Right lobe of liver (tissue), 6 donors: ENCODE measurements around the gene URB1. TPM values are rescaled to one million over a fixed set of nuclear protein-coding genes. Genes with fewer than 3 reads are reported as not detected.

ENCODE experiments used
- ATAC-seq, 4 donors: fragments of 200-7000 bp; cut with Tn5 transposase; one replicate each; pipeline ENCODE4 v1.9.1; 2020; ENCODE audit warnings: mild to moderate bottlenecking in 4 of 4, moderate library complexity in 4 of 4
- DNase-seq, 3 donors: peaks; one replicate each; pipeline ENCODE4 v3.0.0-alpha.2; 2020
- H3K27ac ChIP-seq, 3 donors: fragments of 200-600 bp; one replicate each; pipeline ENCODE4 v1.8.0; 2022
- H3K27me3 ChIP-seq, 2 donors: fragments of 200-600 bp; one replicate each; pipeline ENCODE4 v1.8.0; 2022
- H3K36me3 ChIP-seq, 4 donors: fragments of 200-600 bp; sonication (generic) in 1 of 4; one replicate each; pipeline versions ENCODE4 v1.5.1 to v1.8.0; 2017 to 2022; ENCODE audit warnings: control low read depth in 1 of 4
- H3K4me1 ChIP-seq, 4 donors: fragments of 200-600 bp; sonication (generic) in 1 of 4; one replicate each; pipeline versions ENCODE4 v1.5.1 to v1.8.0; 2017 to 2022; ENCODE audit warnings: control low read depth in 1 of 4
- H3K4me3 ChIP-seq, 3 donors: fragments of 200-600 bp; one replicate each; pipeline ENCODE4 v1.8.0; 2022
- H3K9me3 ChIP-seq, 4 donors: fragments of 200-600 bp; sonication (generic) in 1 of 4; one replicate each; pipeline versions ENCODE4 v1.5.1 to v1.8.0; 2017 to 2022; ENCODE audit warnings: control low read depth in 1 of 4
- POLR2A ChIP-seq: fragments of 450-650 bp; IDR thresholded peaks from one replicate; pipeline ENCODE4 v1.6.1; 2017; ENCODE audit warnings: antibody characterized with exemption, mild to moderate bottlenecking
- WGBS: methylation state at CpG from one replicate; pipeline ENCODE4 v1.1.6; 2018; ENCODE audit warnings: low coverage, low lambda C conversion rate; ENCODE audit not compliant: insufficient coverage; ENCODE audit errors: missing lambda C conversion rate; 5-methylcytosine and 5-hydroxymethylcytosine counted together
- intact Hi-C, 2 donors: fragments of 100-400 bp; cut with DNase I; formaldehyde crosslinking; loops; one replicate each; pipeline versions ENCODE4 v1.11.2 to v1.14.1; 2022
- total RNA-seq, 6 experiments: library from RNA; depleted of rRNA in 2 of 6; stranded (reverse); fragments of >200 nt in 2 of 6; fragmentation: NEBNext Ultra II Directional in 3 of 6; extraction: Animal tissue kit (Norgen Biotek cat#: 25700) in 3 of 6; gene quantifications; one replicate each; pipeline versions ENCODE4 v1.1.0 to v1.2.4, GENCODE V29; 2016 to 2023
- TF ChIP-seq, protein P1 (sequence below), 4 donors: fragments of 200-600 bp in 3 of 4; fragments of 450-650 bp in 1 of 4; IDR thresholded peaks; one replicate each; pipeline versions ENCODE4 v1.5.1 to v1.8.0; 2016 to 2022; ENCODE audit warnings: antibody characterized with exemption in 4 of 4, mild to moderate bottlenecking in 2 of 4
- donor health status: DM: no; HTN: yes; CAD: no.
- donor health status: DM: no; HTN: no; CAD: no.
- donor health status: DM: no; HTN: no; CAD: no.
- donor health status: DM: no; HTN: yes; CAD: no.
- donor health status: DM: no; HTN: yes; CAD: no.

Gene URB1
- total RNA-seq, 6 experiments from 2014 or later: 6.3 to 13.6 (median 9.8) TPM

DNA sequence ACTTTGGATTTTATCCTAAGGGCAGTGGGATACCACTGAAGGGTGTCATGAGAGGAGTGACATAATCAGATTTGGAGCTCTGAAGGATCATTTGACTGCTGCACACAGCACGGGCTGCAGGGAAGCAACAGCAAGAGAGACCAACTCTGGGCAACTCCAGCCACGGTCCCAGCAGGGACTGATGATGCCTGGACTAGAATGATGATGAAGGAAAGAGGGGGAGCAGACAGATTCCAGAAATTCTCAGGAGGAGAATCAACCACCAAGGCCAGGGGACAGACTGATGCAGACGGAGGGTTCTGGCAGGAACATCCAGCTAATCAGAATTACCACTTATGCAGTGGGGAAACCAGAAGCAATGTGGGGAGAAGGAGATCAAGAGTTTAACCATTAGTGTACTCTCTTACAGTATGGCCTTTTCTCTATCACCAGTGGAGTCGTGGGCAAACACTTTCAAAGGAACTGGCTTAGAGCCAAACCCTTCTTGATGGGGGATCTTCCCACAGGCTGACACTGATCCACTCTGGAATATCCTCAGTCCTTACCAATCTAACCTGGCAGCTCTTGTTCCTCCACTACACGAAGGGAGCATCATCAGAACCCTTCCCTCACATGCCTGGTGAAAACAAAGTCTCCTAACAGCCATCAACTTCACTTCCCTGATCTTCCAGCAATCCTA is 3.3 kb downstream of the URB1 start:
- DNase-seq (no peak), ATAC-seq (no peak)
- Histone ChIP-seq H3K4me3 (no peak overlapping the region), H3K9me3 (no peaks in the 10 kb centered on the region), H3K27ac (no peak overlapping the region), H3K36me3 (no peaks in the 10 kb centered on the region), H3K27me3 (no peaks in the 10 kb centered on the region), H3K4me1 (peaks cover 0 to 21% (median 5%) of the 10 kb centered on the region in 4 donors)
- 81% methylated on average over 3 of the region's 5 CpGs for WGBS
- intact Hi-C loops: no loop called here
- TF ChIP-seq, protein P1, sequence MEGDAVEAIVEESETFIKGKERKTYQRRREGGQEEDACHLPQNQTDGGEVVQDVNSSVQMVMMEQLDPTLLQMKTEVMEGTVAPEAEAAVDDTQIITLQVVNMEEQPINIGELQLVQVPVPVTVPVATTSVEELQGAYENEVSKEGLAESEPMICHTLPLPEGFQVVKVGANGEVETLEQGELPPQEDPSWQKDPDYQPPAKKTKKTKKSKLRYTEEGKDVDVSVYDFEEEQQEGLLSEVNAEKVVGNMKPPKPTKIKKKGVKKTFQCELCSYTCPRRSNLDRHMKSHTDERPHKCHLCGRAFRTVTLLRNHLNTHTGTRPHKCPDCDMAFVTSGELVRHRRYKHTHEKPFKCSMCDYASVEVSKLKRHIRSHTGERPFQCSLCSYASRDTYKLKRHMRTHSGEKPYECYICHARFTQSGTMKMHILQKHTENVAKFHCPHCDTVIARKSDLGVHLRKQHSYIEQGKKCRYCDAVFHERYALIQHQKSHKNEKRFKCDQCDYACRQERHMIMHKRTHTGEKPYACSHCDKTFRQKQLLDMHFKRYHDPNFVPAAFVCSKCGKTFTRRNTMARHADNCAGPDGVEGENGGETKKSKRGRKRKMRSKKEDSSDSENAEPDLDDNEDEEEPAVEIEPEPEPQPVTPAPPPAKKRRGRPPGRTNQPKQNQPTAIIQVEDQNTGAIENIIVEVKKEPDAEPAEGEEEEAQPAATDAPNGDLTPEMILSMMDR (IDR thresholded peaks at IDR 0.05): no peak
- no peak for TF ChIP-seq POLR2A

DNA sequence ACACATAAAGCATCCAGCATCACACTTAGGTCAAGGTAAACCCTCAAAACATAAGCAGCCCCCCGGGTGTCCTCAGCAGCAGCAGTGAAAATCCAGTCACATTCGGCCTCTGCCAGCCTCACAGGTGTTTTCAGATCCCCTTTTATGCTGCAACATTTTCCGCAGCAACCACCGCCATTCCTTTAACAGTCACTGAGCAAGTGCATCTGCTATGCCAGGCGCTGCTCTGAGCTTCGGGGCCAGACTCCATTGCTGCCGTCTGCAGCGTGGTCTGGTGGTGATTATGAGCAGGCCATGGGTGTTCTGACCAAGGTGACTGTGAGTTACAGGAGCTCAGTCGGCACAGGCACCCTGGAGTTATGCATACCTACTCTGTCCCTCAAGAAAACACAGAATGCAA is 4.5 kb downstream of the URB1 start:
- WGBS: 93% methylated on average over 5 of the region's 9 CpGs
- peaks cover 0 to 11% (median 7%) of the 10 kb centered on the region in 4 donors for H3K36me3 ChIP-seq
- H3K4me3 ChIP-seq: no peak overlapping the region
- intact Hi-C loops: no loop called here
- H3K27ac ChIP-seq: no peak overlapping the region
- peaks cover 0 to 18% (median 5%) of the 10 kb centered on the region in 4 donors for H3K4me1 ChIP-seq
- TF ChIP-seq POLR2A: no peak
- TF ChIP-seq, protein P1 (IDR thresholded peaks at IDR 0.05): no peak
- DNase-seq (no peak), ATAC-seq (no peak)
- H3K27me3 ChIP-seq: no peaks in the 10 kb centered on the region
- H3K9me3 ChIP-seq: no peaks in the 10 kb centered on the region

DNA sequence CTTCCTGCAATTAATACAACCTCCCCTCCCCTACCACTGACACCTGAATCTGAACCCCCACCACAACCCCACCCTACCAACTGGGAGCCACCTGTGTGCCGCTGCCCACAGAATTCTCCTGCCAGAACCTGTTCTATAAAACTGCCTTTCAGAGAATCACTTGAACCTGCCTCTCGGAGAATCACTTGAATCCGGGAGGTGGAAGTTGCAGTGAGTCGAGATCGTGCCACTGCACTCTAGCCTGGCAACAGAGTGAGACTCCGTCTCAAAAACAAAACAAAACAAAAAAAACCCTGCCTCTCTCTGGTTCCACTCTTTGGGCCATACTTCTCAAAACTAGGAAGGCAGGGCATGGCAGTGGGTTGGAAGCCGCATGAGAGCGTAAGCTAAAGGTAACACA is 5.7 kb downstream of the URB1 start:
- DNase-seq: no peak
- no peak for ATAC-seq
- H3K4me3 ChIP-seq: no peak overlapping the region
- H3K36me3 ChIP-seq: peaks cover 0 to 23% (median 11%) of the 10 kb centered on the region in 4 donors
- intact Hi-C loops: no loop called here
- no peaks in the 10 kb centered on the region for H3K9me3 ChIP-seq
- WGBS: 87% methylated on average over 4 of the region's 8 CpGs
- H3K27ac ChIP-seq: no peak overlapping the region
- H3K27me3 ChIP-seq: no peaks in the 10 kb centered on the region
- TF ChIP-seq, protein P1 (IDR thresholded peaks at IDR 0.05): no peak
- TF ChIP-seq POLR2A: no peak
- peaks cover 0 to 17% (median 5%) of the 10 kb centered on the region in 4 donors for H3K4me1 ChIP-seq

DNA sequence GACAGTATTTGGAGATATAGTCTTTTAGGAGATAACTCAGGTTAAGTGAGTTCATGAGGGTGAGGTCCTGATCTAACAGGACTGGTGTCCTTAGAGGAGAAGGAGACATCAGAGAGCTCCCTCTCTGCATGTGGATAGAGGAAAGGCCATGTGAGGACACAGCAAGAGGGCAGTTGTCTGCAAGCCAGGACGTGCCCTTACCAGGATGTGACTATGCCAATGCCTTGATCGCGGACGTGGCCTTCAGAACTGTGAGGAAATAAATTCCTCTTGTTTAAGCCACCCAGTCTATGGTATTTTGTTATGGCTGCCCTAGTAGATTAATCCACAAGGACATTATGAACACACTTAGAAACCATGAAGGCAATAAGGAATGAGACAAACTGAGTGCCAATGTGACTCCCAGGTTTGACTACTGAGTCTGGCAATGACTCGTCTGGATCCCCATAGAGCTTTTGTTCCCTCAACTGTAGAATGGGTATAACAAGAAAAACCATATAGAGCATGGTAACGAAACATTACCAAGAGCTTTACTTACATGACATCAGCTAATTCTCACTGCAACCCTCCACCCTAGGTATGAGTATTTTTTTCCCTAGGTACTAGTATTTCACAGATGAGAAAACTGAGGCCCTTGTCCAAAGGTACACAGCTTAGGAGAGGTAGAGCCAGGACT is 6.5 kb downstream of the URB1 start:
- intact Hi-C loops: no loop called here
- Histone ChIP-seq H3K4me3 (no peak overlapping the region), H3K36me3 (peaks cover 0 to 31% (median 13%) of the 10 kb centered on the region in 4 donors), H3K27ac (no peak overlapping the region), H3K9me3 (no peaks in the 10 kb centered on the region), H3K27me3 (no peaks in the 10 kb centered on the region), H3K4me1 (peaks cover 0 to 9% (median under 1%) of the 10 kb centered on the region in 4 donors)
- WGBS: 40% methylated on average over 5 of the region's 6 CpGs
- DNase-seq: peak in 2 of 3 donors; percentile 51 to 53
- peak; percentile 73 to 92 (median 85) for ATAC-seq
- TF ChIP-seq, protein P1 (IDR thresholded peaks at IDR 0.05): no peak
- TF ChIP-seq POLR2A: no peak
